WI38 (cell line): ENCODE results near the gene ITGAL.
"Not testable (repeated sequence)": the region's sequence is repeated elsewhere in the genome, so short reads cannot be mapped to it uniquely, and the experiment has no call there.

ENCODE experiments used
- H3K4me3 ChIP-seq: 2 replicates; pipeline ENCODE4 v1.5.1; 2011; ENCODE audit warnings: low read depth, mild to moderate bottlenecking, control low read depth, low read length
- CTCF ChIP-seq: IDR thresholded peaks from 2 replicates; pipeline ENCODE4 v1.5.1; 2012; ENCODE audit warnings: low read depth, mild to moderate bottlenecking, control low read depth, low read length

The ITGAL gene

GRCh38 chr16:30446203-30446595, 26.3 kb upstream of the ITGAL start:
- TF ChIP-seq CTCF, result no peak
- H3K4me3 ChIP-seq, result peak overlapping the region; percentile 92

GRCh38 chr16:30447512-30448226, 24.9 kb upstream of the ITGAL start:
- TF ChIP-seq CTCF, result no peak
- no peak overlapping the region for H3K4me3 ChIP-seq

DNA sequence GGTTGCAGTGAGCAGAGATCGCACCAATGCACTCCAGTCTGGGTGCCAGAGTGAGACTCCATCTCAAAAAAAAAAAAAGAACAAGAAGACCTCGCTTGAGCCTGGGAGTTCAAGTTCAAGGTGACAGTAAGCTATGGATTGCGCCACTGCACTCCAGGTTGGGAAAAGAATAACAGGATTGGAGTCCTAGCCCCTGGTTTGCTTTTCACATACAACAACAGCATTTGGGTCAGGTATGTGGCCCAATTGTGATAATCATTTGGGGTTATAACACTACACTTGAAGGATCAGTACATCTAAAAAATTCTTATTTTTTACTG, 23.5 kb upstream of the ITGAL start:
- H3K4me3 ChIP-seq, result no peak overlapping the region
- TF ChIP-seq CTCF, result no peak

- H3K4me3 ChIP-seq, result not testable (repeated sequence)
These were observed 19.6 kb upstream of the ITGAL start for GRCh38 chr16:30452709-30453580.

GRCh38 chr16:30456302-30456701, 16.2 kb upstream of the ITGAL start:
- no peak overlapping the region for H3K4me3 ChIP-seq
- TF ChIP-seq CTCF, result no peak

GRCh38 chr16:30457256-30457655, 15.3 kb upstream of the ITGAL start:
- TF ChIP-seq CTCF, result no peak
- no peak overlapping the region for H3K4me3 ChIP-seq

- TF ChIP-seq CTCF, result no peak
- no peak overlapping the region for H3K4me3 ChIP-seq
These were observed 14.6 kb upstream of the ITGAL start for GRCh38 chr16:30457743-30458560.
